Measurements from ENCODE around the gene ADISSP. TPM values are rescaled to one million over a fixed set of nuclear protein-coding genes. Genes with fewer than 3 reads are reported as not detected.

Gene ADISSP
- total RNA-seq, 4 donors from 2014 or later, result 20.1 to 115 (median 22.8) TPM

DNA sequence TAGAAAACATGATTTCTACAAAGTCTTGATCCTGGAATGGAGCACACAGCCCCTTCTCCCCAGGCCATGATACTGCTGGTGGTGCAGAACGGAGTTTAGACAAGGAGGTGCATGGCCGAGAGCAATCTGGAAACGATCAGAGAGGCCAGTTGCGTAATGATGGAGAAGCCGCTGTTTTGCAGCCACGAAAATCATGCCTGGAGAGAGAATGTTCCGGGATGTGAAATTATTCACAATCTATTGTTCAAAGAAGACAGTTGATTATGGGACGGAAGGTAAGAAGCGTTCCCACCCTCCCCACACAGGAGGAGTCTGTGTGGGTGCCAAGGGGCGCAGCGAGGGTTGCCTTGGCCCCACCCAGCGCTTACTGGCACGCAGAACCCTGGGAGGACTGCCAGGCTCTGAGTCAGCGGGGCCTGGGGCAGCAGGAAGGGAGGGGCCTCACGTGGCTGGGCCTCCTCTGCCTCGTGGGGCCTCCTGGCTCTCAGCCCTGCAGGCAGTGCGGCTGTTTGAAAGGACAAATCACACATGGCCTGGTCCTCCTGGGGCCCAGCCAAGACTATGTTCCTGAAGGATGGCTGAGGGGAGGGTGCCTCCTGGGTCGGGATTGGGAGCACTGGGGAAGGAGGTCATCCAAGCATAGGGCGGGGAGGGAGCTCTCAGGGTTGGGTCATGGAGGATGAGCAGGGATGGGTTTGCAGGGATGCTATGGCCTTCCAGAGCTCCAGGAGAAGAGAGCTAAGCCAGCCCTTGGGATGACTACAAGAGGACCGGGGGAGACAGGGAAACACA lies 44.1 kb upstream of the ADISSP start:
- TF ChIP-seq CTCF (IDR thresholded peaks at IDR 0.05; ENCODE audit: low read depth), result no peak

DNA sequence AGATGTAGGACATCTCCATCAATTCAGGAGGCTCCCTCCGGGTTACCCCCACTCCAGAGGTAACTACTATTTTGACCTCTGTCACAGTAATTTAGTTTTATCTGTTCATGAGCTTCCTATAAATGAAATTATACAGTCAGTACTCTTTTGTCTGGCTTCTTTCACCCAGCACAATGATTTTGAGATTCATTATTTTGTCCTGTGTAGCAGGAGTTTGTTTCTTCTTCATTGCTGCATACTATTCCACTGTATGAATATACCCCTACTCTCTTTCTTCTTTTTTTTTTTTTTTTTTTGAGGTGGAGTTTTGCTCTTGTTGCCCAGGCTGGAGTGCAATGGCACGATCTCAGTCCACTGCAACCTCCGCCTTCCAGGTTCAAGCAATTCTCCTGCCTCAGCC lies 41.0 kb upstream of the ADISSP start:
- no peak for TF ChIP-seq CTCF (IDR thresholded peaks at IDR 0.05; ENCODE audit: low read depth)

GRCh38 chr20:3804781-3805180 lies 37.2 kb upstream of the ADISSP start:
- TF ChIP-seq CTCF (IDR thresholded peaks at IDR 0.05; ENCODE audit: low read depth), result no peak

GRCh38 chr20:3804254-3804751 lies 36.8 kb upstream of the ADISSP start:
- TF ChIP-seq CTCF (IDR thresholded peaks at IDR 0.05; ENCODE audit: low read depth), result no peak

DNA sequence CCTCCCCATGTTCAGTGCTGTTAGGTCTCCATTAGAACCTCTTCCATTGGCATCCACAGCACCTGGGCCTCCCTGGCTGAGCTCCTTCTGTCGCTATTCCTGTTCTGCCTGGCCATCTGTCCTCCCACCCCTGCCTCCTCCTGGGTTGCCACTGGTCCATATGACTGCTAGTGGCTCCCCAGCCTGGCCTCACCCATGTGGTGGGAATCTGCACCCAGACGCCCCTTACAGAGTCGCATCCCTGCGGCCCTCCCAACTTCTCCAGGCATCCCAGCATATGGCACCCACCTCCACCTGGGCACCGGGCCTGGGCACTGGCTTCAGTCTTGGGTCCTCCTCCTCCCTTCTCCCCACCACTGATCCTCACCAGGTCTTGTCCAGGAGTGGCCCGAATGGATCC lies 36.3 kb upstream of the ADISSP start:
- no peak for TF ChIP-seq CTCF (IDR thresholded peaks at IDR 0.05; ENCODE audit: low read depth)

GRCh38 chr20:3803289-3803688 lies 35.7 kb upstream of the ADISSP start:
- TF ChIP-seq CTCF (IDR thresholded peaks at IDR 0.05; ENCODE audit: low read depth), result no peak

DNA sequence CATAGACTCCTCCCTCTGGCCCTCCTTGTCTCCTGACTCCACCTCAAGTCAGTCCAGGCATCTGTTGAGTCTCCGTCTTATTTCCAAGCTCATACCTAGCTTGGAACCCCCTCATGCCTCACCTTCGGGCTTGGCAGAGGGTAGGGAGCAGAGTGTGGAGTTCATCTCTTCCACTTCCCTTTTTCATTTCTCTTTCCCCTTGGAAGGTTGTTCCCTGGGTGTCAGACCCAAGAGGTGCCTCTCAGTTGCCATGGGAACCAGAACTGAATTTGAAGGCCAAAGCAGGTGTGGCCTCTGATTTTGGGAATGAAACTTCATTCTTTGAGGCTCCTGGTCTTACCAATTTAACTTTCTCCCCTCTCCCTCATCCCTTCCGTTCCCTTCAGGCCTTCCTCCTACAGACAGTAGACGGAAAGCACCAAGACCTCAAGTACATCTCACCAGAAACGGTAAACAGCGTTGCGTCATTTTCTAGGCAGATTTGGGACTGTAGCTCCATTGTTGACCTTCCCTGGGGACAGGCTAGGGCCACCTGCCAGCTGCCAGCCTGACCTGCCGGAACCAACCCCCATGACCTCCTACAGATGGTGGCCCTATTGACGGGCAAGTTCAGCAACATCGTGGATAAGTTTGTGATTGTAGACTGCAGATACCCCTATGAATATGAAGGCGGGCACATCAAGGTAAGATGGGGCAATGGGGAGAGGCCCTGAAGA lies 35.1 kb upstream of the ADISSP start:
- TF ChIP-seq CTCF (IDR thresholded peaks at IDR 0.05; ENCODE audit: low read depth), result no peak
